Tongue (tissue), 2 donors: ENCODE data around the gene SIX3. TPM values are rescaled to one million over a fixed set of nuclear protein-coding genes. Genes with fewer than 3 reads are reported as not detected.

Experiments used
- DNase-seq: peaks from one replicate; pipeline ENCODE4 v3.0.0-alpha.2; 2015
- total RNA-seq: library from RNA; depleted of rRNA; stranded (reverse); fragments of >200 nt; gene quantifications from one replicate; pipeline ENCODE4 v1.2.3, GENCODE V29; 2014

SIX3 gene
- not detected for total RNA-seq

DNA sequence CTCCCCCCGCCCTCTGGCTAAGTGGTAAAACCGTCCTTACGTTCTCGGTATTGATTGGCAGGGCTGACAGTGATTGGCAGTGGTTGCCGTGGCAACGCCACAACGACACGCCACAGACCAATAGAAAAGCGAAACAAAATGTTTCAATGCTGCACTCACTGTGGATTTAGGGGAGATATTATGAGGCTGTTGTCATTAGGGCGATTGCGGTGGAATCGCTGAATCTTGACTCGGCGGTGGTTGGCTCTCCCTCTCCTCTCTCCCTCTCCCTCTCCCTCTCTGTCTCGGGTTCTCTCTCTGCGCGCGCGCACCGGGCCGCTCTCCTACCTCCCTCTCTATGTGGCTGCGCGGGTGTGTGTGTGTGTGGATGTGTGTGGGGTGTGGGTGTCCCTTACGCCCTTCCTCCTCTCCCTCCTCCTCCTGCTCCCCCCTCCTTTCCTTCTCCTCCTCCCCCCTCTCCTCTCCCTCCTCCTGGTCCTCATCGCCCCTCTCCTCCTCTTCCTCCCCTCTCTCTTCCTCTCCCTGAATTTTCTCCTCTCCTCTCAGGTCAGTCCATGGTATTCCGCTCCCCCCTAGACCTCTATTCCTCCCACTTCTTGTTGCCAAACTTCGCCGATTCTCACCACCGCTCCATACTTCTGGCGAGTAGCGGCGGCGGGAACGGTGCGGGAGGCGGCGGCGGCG, at the start of gene SIX3:
TSS of gene SIX3 (plus strand) at position 152 of the 684 bp plus-strand sequence. CDS start at position 555, 403 bp downstream.
- no peak for DNase-seq

DNA sequence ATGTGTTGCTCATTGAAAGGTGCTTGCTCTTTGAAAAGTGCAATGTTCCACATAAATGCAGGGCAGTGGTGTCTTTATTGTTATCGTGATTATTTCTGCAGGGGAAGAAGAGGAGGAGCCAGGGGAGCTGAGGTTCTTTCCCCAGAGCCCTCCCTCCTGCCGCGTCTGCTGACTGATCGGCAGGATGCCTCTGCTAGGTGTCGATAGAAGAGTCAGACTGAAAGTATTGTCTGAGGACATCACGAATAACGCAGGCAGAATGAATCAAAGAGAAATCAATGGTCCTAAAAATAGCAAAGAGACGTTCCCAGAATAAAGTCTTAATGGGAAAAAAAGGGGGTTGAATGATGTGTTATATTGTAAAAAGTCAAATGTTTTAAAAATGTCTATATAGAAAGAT, 47.4 kb upstream of the SIX3 start:
- DNase-seq, result no peak

DNA sequence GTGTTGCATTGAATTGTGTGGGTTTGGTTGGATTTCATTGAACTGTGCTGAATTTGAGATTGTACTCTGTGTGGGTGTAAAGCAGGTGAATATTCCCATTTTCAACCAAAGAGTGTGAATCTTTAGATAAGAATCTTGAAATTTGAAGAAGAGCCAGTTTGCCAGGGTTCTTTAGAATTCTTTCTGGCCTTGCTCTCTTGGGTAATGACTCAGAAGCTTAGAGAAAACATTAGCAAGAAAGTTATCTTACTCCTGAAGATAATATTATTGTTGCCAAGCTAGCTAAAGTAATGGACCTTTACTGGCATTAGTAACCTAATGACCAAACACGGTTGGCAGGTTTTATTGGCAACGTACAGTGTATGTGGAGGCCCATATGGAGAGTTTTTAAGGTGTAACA, 46.4 kb upstream of the SIX3 start:
- no peak for DNase-seq

DNA sequence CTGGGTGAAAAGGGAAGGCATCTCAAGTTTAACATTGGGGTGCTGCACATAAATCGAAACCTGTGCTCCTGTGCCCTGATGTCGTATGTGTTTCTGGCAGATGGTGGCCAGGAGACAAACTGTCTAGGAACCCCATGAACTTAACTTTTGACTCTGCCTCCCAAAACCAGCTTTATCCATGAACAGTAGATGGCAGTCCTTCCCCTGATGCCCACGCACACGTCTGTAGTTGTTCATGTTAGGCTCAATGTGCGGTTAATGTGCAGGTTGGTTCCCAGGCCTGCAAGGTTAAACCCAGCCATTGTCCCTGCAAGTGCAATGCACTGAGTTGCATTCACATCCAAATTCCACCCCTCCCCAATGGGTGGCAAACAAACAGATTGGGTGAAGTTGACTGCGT, 44.1 kb upstream of the SIX3 start:
- no peak for DNase-seq

DNA sequence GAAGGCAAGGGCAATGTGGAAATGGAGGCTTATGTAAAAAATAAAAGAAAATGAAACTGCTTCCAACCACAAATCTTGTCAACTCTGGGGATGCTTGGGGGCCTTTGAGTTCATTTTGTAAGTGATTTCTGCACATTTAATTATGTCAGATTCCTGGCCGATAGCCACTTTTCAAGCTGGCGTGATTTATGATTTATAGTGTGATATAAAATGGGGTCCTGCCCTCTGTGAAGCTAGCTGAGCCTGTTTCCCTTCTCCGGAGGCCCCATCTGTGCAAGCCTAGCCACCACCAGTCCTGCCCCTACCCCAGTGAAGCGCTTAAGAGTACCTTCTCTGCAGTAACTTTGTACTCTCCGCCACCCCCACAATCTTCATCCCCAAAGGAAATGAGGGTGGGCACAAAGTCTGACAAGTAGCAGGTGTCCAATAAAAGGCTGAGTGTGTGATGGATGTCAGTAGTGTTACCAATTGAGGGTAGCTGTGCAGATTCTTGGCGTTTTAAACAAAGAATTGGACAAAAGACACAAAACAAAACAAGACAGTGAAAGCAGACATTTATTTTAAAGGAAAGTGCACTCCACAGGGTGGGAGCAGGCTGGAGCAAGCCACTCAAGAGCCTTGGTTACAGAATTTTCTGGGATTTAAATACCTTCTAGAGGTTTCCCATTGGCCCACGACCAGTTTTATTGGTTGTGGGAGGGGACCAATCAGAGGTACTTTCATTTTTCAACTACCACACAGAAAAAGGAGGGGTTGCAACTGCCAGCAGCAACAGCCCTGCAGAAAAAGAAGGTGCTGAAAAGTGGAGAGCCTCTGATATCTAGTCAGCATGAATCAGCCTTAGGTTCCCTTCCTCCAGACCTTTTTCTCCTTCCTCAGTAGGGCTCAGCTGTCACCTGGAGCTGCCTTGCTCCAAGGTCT, 39.0 kb upstream of the SIX3 start:
- DNase-seq, result no peak

DNA sequence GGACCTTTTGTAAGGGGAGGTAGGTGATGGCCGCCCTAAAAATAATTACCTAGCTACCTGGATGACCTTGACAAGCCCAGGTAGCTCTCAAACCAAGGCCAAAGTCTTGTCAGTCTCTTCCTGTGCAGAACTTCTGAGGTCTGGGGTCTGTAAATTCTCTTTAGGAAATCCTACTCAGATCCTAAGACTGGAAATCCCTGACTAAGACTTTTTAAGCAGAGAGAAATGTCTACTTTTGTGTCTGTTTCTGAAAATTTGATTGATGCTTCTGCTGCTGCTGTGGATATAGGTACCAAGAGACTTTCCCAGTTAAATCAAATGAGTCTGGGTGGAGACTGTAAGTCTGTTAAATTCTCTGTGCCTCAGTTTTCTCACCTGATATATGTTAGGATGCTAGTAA, 36.9 kb upstream of the SIX3 start:
- no peak for DNase-seq

DNA sequence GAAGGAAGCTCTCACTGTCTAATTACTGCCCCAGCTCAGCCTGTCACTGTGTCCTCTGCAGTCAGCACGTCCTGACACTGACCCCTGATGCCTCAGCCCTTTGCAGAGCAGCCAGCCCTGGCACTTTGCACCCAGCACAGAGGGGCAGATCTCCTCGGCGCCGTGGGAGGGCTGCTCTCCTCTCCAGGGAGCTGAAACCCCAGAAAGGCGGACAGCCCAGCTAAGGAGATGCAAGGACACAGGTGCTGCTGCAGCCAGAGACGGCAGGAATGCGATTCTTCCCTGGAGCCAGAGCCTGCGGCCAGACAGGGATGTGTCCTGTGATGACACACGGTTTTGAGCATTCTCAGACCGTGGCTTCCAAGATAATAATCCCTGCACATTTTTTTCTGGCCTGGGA, 34.5 kb upstream of the SIX3 start:
- no peak for DNase-seq

DNA sequence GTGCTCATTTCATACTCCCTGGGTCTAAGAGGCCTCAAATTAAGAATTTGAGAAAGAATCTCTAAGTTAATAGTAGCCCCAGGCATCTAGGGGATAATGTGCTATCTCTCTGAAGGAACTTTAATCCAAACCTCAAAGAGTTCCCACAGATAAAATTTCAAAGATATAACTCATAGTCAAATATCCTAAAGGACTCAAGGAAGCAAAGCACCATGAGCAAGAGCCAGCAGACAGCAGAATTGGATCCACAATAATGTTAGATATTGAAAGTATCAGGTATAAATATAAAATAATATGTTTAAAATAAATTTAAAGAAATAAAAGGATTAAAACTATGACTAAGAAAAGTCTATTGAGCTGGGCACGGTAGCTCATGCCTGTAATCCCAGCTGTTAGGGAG, 31.7 kb upstream of the SIX3 start:
- DNase-seq, result no peak

DNA sequence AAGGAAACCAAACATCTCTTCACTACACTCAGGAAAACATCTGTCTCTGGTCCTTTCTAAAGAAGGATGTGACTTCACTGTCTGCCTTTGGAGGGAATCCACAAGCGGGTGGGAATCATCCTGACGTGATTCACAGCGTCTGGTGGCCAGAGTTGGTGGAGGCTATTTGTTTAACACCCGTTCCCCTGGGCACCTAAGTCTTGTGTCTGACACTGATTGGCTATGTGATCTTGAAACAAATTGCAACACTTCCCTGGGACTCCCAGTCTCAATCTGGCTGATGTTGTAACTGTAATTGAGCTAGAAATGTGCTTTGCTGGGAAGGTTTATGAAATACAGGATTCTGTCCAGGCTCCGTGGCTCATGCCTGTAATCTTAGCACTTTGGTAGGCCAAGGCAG, 28.8 kb upstream of the SIX3 start:
- no peak for DNase-seq

DNA sequence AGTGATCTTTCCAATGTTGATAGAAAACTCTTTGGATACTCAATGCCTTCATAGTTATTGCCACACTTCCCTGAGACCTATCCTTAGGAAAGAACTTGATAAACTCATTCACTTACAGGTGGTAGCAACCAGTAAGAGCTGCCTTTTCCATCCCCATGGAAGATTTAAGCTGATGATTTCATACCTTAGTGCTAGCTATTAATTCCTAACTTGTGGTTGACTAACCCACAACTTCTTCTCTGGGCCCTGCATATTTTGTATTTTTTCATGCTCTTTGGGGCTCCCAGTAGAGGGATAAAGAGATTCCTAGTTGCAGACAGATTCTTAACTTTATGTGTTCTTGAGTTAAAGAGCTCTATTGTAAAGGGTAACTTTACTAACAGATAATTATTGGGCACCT, 25.2 kb upstream of the SIX3 start:
- no peak for DNase-seq

DNA sequence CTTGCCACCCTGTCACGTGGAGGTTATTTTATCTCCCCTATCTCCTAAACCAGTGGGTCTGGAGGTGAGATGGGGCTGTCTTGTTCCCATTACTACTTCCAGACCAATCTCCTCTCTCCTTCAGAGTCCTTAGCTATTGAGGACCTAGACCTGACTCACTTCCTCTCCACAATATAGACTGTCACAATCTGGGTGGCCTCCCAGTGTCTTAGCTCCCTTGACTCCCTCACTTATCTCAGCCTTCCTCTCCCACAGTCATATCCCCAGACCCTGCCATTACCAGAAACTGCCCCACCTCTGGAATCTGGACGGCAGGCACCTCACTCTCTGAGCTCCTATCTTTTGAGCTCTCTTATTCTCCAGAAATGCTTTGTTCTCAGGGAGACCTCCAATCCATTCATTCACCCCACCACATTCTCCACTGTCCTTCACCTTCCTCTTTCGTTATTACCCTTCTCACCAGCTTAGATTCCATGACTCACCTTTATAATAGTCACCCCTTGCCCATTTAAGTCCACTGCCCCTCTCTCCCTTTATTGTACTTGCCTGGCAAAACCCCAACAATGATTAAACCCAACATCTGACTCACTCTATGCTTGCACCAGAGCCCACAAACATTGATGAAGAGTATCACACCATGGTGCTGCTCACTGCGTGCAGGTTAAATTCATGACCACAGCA, 23.3 kb upstream of the SIX3 start:
- no peak for DNase-seq

DNA sequence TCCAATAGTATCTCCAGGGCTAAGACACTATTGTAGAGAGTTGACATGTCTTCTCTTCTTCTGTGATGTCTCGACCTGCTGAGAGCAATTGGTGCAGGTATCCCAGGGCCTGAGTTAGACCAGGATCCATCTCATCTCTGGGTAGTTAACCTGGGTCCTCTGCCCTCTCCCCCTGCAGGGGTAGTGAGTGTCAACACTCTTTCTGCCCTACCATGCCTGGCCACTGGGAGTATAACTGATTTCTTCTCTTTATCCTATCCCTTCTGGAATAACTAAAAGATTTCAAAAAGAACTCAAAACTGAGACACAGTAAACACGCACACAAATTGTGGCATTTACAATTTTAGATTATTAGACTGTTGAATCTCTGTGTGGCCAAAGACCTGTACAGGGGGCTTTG, 20.8 kb upstream of the SIX3 start:
- no peak for DNase-seq

DNA sequence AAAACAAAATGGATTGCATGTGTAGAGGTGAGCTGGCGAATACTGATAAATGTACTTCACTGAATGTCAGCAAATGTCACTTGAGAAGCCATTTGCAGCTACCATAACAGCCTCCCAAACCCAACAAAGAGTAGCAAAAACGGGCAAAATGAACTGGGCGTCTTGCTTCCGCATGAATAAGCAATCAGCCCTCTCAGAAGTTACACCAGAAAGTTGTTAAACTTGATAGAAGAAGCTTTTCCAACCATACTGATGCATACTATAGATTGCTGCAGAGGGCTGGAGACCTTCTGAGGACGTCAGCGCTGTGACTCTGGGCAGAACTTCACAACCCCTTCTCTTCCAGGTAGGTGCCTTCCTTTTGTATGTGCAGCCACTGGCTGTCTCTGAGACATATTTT, 18.7 kb upstream of the SIX3 start:
- no peak for DNase-seq

DNA sequence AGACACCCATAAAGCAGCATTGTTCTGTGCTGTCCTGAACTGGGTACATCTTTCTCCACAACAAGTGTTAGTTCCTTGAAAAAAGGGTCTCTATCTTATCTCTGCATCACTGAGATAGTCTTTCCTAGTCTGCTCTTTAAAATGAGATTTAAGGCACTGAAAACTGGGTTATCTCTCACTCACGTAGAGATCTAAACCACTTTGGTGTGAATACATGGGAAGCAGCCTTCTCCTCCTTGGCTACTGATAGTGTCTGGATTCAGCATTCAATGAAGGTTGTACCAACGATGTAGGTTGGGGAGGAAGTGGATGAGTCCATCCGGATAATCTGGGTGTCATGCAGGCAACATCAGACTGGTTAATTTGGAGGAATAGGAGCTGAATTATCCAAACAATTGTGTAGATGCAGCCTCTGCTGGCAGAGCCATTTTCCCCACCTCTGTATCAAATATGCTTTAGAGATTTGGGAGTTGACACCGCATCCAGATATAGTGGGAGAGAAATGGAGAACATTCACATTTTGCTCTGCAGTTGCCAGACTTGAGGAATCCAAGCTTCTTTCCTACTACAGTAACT, 15.9 kb upstream of the SIX3 start:
- no peak for DNase-seq

DNA sequence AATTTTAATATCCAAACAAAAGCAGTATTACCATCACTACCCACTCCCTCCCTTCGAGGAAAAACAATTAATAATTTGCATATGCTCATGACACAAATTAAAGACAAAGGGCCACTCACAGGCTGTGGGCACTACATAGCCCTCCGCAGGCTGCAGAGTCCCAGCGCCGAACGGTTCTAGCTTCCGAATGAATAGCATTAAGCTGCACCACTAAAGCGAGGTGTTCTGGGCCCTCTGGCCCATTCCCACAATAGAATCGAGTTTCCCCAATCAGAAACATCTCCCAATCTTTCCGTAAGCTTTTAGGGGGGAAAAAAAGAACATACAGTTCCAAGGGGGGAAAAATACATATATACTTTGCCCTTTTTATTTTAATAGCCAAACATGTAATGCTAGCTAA, 14.5 kb upstream of the SIX3 start:
- DNase-seq, result no peak

DNA sequence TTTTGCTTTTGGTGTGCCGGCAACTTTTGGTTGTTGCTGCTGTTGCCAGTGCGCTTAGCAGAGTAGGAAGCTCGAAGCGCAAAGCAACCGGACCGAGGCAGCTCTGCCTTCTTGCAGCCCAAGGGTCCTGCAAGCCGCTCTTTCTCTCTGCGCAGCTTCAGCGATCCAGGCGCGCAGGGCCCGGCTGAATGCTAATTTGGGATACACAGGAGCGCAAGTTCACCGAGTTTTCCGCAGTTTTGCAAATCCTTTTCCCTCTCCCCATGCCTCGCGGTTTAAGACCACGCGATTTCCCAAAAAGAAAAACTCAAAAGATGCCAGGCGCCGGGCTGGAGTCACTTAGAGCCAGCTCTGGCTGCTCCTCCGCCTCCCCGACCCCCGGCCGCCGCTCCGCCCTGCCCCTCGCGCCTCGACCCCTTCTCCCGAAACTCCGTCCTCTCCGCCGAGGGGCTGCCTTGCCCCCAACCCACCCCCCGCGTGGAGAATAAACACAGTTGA, 13.5 kb upstream of the SIX3 start:
- DNase-seq, result no peak

DNA sequence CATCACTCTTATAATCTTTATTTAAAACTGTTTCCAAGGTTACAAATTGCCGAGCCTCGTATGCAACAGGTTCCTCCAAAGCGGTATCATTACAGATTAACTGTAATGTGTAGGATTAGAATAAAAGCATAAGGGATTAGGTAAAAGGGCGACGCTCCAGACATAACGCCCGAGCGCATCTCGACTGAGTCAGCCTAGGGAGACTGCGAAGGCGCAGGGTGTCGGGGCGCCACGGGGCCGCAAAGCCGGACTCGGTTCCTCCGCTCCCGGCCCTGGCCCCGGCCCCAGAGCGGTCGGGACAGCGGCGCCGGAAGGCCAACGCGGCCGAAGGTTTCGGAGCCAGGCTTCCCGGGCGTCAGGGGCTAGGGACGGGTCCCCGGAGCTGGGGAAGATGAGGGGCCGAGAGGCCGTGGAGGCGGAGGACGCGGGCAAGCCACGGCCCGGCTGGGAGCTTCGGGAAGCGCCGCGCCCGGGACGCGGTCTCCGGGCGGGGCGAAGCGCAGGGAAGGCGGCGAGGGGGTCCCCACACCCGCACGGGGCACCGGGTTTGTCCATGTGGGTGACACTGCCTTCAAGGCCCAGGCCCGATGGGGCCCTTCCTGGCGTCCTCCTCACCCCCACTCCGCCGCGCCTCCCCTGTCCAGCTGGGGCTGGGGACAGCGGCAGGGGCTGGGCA, 12.9 kb upstream of the SIX3 start:
- DNase-seq, result no peak

DNA sequence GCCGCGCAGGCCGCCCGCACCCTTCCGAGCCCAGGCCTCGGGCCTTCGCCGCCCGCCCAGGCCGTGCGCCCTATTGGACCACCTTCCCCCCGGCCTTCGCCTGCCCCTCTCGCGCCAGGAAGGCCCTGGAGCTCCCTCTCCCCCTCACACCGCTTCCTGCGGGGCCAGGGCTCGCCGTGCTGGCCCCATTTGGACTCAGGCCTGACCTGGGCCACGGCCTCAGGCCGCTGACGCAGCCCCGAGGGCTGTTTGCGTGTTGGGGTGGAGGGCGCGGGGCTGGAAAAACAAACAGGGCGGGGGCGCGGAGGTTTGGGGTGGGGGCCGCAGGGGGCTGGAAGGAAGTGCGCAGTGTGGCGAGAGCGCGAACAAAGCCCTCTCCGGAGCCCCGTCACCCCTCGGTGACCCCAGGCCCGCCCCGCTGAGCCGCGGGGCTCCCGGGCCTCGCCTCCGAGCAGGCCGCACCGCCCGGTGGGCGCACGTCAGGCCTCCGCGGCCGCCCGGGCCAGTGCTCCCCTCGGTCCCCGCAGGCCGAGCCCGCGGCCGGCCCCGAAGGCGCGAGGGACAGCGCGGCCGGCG, 12.3 kb upstream of the SIX3 start:
- DNase-seq, result no peak

DNA sequence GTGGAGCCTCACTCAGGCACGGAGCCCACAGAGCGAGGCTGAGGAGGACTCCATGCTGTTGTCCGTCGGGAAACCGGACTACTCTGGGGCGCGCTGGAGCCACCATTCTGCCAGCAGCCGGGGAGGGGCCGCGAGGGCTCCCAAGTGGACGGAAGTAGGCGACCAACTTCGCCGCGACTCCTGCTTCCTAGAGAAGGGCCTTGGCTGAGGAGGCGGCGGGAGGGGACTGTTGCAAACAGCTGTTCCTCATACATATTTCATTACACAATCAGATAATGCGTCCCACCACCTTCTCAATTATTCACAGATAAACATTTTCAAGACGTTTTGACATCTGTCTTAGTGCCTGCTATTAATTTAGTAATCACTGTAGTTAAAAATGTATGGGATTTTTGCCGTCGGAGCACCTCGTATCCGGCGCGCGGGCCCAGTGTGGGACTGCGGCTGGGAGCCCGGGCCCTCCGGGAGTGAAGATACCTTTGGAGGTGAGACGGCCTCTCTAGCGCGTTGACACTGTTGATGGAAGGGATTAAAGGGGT, 11.7 kb upstream of the SIX3 start:
- no peak for DNase-seq

DNA sequence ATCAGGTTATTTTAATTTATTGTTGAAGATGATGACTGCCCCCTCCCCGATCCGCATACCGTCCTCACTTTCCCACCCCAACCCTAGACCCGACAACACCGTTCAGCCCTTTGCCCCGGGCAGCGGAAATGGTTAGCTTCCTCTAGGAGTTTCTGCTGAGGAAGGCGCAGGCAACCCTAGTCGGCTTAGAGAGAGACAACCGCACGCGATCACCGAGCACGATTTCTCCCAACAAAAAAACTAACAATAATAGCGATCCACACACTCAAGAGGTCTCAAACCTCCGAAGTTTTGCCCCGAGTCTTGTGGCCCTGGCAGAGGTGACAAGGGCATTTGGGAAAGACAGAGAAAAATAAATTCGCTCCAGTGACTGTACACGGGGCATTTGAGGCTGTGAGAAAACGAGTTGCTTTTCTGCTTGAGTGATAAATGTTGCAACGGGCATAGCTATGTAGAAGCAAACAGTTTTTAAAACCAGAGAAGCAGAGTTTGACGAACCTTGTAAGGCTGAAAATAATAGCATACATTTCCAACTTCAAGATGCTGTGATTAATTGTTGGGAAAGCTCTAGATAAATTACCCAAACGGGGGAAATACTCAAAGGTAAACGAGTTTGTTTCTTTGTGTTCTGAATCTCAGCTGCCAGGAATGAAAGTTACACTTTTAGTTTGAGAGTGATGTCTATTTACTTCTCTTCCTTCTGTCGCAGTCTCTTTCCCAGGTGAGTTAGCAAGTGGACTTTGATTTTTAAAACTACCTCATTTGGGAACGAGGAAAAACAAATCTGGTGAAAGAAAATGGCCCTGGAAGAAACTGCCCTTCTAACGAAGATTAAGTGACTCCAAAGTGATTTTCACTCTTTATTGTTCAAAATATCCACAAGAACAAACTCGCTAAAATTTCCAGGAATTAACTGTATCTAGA, 11.0 kb upstream of the SIX3 start:
- DNase-seq, result no peak
